Kidney tubule cell (primary cell): Measurements from ENCODE around the gene XKR7.
"Not testable (repeated sequence)": the region's sequence is repeated elsewhere in the genome, so short reads cannot be mapped to it uniquely, and the experiment has no call there.

Experiments
- DNase-seq: peaks from one replicate; pipeline ENCODE4 v3.0.0-alpha.2; 2018; ENCODE audit warnings: low spot score

The XKR7 gene

GRCh38 chr20:31967830-31968249, at the start of gene XKR7:
Gene XKR7, plus strand, starts transcription at chr20:31968151. Its CDS starts 25 bp downstream, at chr20:31968176.
- no peak for DNase-seq

- no peak for DNase-seq
Measured at GRCh38 chr20:31918466-31919105, 49.4 kb upstream of the XKR7 start.

- DNase-seq = no peak
Measured at GRCh38 chr20:31919410-31920155, 48.4 kb upstream of the XKR7 start.

DNA sequence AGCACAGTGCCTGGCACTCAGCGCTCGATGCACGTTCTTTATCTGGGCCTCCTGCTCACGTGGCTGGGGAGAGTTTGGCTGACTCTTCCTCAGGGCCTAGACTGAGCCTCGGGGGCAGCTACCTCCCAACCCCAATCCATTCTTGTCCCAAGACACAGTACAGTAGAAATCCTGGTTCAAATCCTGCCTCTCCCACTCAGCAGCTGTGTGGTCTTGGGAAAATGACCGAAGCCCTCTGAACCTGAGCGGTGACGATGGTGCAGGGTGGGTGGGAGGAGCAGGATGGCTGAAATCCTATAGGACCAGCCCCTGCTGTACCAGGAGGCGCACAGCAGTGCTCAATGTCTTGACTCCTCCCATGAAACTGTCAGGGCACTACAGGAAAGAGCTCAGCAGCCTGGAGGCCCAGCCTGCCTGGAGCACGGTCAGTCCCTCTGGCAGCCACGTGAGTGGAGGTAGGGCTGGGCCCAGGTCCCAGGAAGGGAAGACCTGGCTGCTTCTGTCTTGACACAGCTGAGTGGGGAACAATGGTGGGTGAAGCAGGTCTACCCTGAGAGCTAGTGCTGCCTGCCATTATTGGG, 47.6 kb upstream of the XKR7 start:
- DNase-seq = no peak

GRCh38 chr20:31921480-31921879, 46.5 kb upstream of the XKR7 start:
- DNase-seq = not testable (repeated sequence)

GRCh38 chr20:31922181-31922580, 45.8 kb upstream of the XKR7 start:
- no peak for DNase-seq

DNA sequence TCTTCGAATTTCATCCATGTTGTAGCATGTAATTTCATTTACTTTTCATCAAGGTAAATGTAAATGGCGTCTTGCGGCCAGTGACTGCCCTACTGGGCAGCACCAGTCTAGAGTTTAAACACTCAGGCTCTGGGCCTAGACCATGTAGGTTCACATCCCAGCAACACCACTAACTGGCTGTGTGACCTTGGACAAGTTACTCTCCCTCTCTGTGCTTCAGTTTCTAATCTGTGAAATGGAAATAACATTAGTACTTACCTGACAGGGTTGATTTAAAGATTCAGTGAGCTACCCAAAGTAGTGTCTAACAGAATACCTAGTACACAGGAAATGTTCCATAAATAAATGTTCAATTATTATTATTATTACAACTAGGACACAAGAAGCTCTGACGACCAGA, 45.4 kb upstream of the XKR7 start:
- DNase-seq = no peak

- DNase-seq = no peak
Measured at GRCh38 chr20:31923388-31924331, 44.3 kb upstream of the XKR7 start.

DNA sequence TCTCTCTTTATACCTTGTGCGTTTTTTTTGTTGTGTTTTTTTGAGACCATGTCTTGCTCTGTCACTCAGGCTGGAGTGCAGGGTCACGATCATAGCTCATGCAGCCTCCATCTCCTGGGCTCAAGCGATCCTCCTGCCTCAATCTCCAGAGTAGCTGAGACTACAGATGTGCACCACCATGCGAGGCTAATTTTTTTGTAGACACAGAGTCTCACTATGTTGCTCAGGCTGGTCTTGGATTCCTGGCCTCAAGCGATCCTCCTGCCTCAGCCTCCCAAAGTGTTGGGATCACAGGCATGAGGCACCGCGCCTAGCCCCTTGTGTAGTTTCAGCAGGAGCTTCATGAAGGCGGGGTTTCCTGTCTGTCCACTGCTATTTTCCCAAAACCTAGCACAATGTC, 43.4 kb upstream of the XKR7 start:
- DNase-seq = no peak

- DNase-seq = no peak
Measured at GRCh38 chr20:31925631-31926030, 42.3 kb upstream of the XKR7 start.

DNA sequence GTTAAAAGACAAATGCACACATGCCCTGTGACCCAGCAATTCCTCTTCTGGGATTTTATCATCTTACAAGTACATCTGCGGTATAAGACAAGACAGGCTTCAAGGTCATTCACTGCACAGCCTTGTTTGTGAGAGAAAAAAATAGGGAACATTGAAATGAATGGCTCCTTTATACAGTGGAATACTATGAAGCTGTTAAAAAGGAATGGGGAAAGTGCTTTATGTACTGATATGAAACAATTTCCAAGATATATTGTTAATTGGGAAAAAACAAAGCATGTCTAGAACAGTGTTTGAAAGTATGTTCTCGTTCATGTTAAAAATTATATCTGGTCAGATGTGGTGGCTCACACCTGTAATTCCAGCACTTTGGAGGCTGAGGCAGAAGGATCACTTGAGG, 41.5 kb upstream of the XKR7 start:
- DNase-seq = no peak

- DNase-seq = no peak
Measured at GRCh38 chr20:31927627-31928159, 40.3 kb upstream of the XKR7 start.

GRCh38 chr20:31929631-31930030, 38.3 kb upstream of the XKR7 start:
- DNase-seq = not testable (repeated sequence)

GRCh38 chr20:31930779-31931178, 37.2 kb upstream of the XKR7 start:
- no peak for DNase-seq

GRCh38 chr20:31933698-31934097, 34.3 kb upstream of the XKR7 start:
- DNase-seq = no peak

- DNase-seq = no peak
Measured at GRCh38 chr20:31934491-31934890, 33.5 kb upstream of the XKR7 start.

- DNase-seq = no peak
Measured at GRCh38 chr20:31934968-31935764, 32.8 kb upstream of the XKR7 start.

GRCh38 chr20:31936420-31936819, 31.5 kb upstream of the XKR7 start:
- no peak for DNase-seq

- no peak for DNase-seq
Measured at GRCh38 chr20:31937820-31938219, 30.1 kb upstream of the XKR7 start.

- no peak for DNase-seq
Measured at GRCh38 chr20:31939661-31940060, 28.3 kb upstream of the XKR7 start.

DNA sequence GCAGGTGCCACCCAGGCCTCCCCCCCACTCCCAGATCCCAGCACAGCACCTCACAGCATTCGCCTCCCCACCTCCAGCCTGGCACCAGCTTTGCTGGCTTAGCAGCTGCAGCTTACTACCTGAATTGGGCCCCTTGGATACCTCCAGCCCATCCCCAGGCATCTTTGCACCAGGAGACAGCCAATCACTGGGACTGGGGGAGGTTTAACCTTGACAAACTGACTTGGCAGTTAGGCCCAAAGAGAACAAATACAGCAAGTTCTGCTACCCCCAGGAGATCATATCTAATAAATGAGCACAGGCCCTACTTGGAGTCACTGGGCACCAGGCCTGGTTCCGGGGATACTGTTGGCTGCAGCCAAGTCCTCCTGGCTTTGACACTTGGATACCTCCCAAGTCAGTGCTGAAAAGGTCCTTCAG, 24.9 kb upstream of the XKR7 start:
- DNase-seq = no peak
